ENCODE data around the gene SFTA2.
"Not testable (repeated sequence)": the region's sequence is repeated elsewhere in the genome, so short reads cannot be mapped to it uniquely, and the experiment has no call there.

Gene SFTA2

GRCh38 chr6:30912746-30913520, 19.0 kb downstream of the SFTA2 start:
- no peak for TF ChIP-seq CTCF (conservative IDR thresholded peaks at IDR 0.05; ENCODE audit: low read depth, low read length)
- no peaks in the 10 kb centered on the region for H3K36me3 ChIP-seq (ENCODE audit: insufficient read depth)
- H2AFZ ChIP-seq (ENCODE audit: low read depth), result no peak overlapping the region
- no peak overlapping the region for H3K4me3 ChIP-seq (IDR thresholded peaks at IDR 0.05; ENCODE audit: insufficient read depth, low read depth, low read length)
- H3K9ac ChIP-seq, result no peak overlapping the region
- no peak overlapping the region for H3K4me2 ChIP-seq
- peaks cover 5% of the 10 kb centered on the region; the same call in 1 of the 2 replicates for H3K79me2 ChIP-seq (ENCODE audit: insufficient read depth, low read depth)
- no peaks in the 10 kb centered on the region for H4K20me1 ChIP-seq (ENCODE audit: insufficient read depth)
- H3K27me3 ChIP-seq (ENCODE audit: insufficient read depth, low read depth), result no peaks in the 10 kb centered on the region
- no peak overlapping the region for H3K27ac ChIP-seq
- peaks cover 26% of the 10 kb centered on the region for H3K4me1 ChIP-seq (ENCODE audit: low read depth, poor library complexity, severe bottlenecking)

GRCh38 chr6:30910473-30910872, 21.5 kb downstream of the SFTA2 start:
- peaks cover 20% of the 10 kb centered on the region for H3K4me1 ChIP-seq (ENCODE audit: low read depth, poor library complexity, severe bottlenecking)
- H3K36me3 ChIP-seq (ENCODE audit: insufficient read depth); H3K4me3 ChIP-seq (IDR thresholded peaks at IDR 0.05; ENCODE audit: insufficient read depth, low read depth, low read length); H3K79me2 ChIP-seq (ENCODE audit: insufficient read depth, low read depth); H4K20me1 ChIP-seq (ENCODE audit: insufficient read depth); H3K27me3 ChIP-seq (ENCODE audit: insufficient read depth, low read depth); H3K4me2 ChIP-seq; H3K27ac ChIP-seq; H2AFZ ChIP-seq (ENCODE audit: low read depth); H3K9ac ChIP-seq: not testable (repeated sequence)

GRCh38 chr6:30908700-30909099, 23.3 kb downstream of the SFTA2 start:
- Histone ChIP-seq H3K27ac (no peak overlapping the region), H4K20me1 (ENCODE audit: insufficient read depth) (no peaks in the 10 kb centered on the region), H3K4me3 (IDR thresholded peaks at IDR 0.05; ENCODE audit: insufficient read depth, low read depth, low read length) (peak overlapping the region; percentile 65), H3K79me2 (ENCODE audit: insufficient read depth, low read depth) (peaks cover 5% of the 10 kb centered on the region; the same call in 1 of the 2 replicates), H3K9ac (peak overlapping the region; percentile 35; the same call in 1 of the 2 replicates), H3K36me3 (ENCODE audit: insufficient read depth) (no peaks in the 10 kb centered on the region), H3K27me3 (ENCODE audit: insufficient read depth, low read depth) (no peaks in the 10 kb centered on the region), H2AFZ (ENCODE audit: low read depth) (no peak overlapping the region), H3K4me1 (ENCODE audit: low read depth, poor library complexity, severe bottlenecking) (peaks cover 11% of the 10 kb centered on the region), H3K4me2 (peak overlapping the region; percentile 49)
- no peak for TF ChIP-seq CTCF (conservative IDR thresholded peaks at IDR 0.05; ENCODE audit: low read depth, low read length)

- Histone ChIP-seq H3K4me1 (ENCODE audit: low read depth, poor library complexity, severe bottlenecking) (peaks cover 8% of the 10 kb centered on the region), H2AFZ (ENCODE audit: low read depth) (peak within 1 kb of the TSS; percentile 72), H4K20me1 (ENCODE audit: insufficient read depth) (no peaks in the 10 kb centered on the region), H3K27me3 (ENCODE audit: insufficient read depth, low read depth) (no peaks in the 10 kb centered on the region), H3K36me3 (ENCODE audit: insufficient read depth) (no peaks in the 10 kb centered on the region), H3K4me3 (IDR thresholded peaks at IDR 0.05; ENCODE audit: insufficient read depth, low read depth, low read length) (peak within 1 kb of the TSS; percentile 65), H3K79me2 (ENCODE audit: insufficient read depth, low read depth) (peaks cover 5% of the 10 kb centered on the region; the same call in 1 of the 2 replicates), H3K4me2 (peak within 1 kb of the TSS; percentile 49), H3K9ac (peak within 1 kb of the TSS; percentile 35; the same call in 1 of the 2 replicates), H3K27ac (no peak within 1 kb of the TSS)
- TF ChIP-seq CTCF (conservative IDR thresholded peaks at IDR 0.05; ENCODE audit: low read depth, low read length), result no peak
Measured at GRCh38 chr6:30907758-30908591, 24.0 kb downstream of the SFTA2 start, which contains the start of gene GTF2H4. Gene GTF2H4 (plus strand): TSS chr6:30908207.

GRCh38 chr6:30907290-30907757, 24.6 kb downstream of the SFTA2 start:
- not testable (repeated sequence) for H3K9ac ChIP-seq; H3K36me3 ChIP-seq (ENCODE audit: insufficient read depth); H3K27ac ChIP-seq; H3K4me2 ChIP-seq; H3K27me3 ChIP-seq (ENCODE audit: insufficient read depth, low read depth); H4K20me1 ChIP-seq (ENCODE audit: insufficient read depth); H3K4me3 ChIP-seq (IDR thresholded peaks at IDR 0.05; ENCODE audit: insufficient read depth, low read depth, low read length); H3K4me1 ChIP-seq (ENCODE audit: low read depth, poor library complexity, severe bottlenecking); H3K79me2 ChIP-seq (ENCODE audit: insufficient read depth, low read depth)
- peak overlapping the region; percentile 72 for H2AFZ ChIP-seq (ENCODE audit: low read depth)

Measured in KMS-11 (cell line).